MM.1S (cell line): Measurements from ENCODE around the gene EPG5.

Source experiments
- CTCF ChIP-seq: fragments of 300-600 bp; sonication (generic); IDR thresholded peaks from 2 replicates; pipeline ENCODE4 v1.5.1; 2016; ENCODE audit warnings: antibody characterized with exemption, low read length, mixed read lengths
- EZH2 ChIP-seq: fragments of 300-600 bp; sonication (generic); optimal IDR thresholded peaks from 2 replicates; pipeline ENCODE3; 2017; ENCODE audit warnings: low read depth, mild to moderate bottlenecking, antibody characterized with exemption, low read length, mixed read lengths
- EZH2phosphoT487 ChIP-seq: fragments of 300-600 bp; sonication (generic); IDR thresholded peaks from 2 replicates; pipeline ENCODE4 v1.6.1; 2018; ENCODE audit warnings: antibody characterized with exemption, low read length

DNA sequence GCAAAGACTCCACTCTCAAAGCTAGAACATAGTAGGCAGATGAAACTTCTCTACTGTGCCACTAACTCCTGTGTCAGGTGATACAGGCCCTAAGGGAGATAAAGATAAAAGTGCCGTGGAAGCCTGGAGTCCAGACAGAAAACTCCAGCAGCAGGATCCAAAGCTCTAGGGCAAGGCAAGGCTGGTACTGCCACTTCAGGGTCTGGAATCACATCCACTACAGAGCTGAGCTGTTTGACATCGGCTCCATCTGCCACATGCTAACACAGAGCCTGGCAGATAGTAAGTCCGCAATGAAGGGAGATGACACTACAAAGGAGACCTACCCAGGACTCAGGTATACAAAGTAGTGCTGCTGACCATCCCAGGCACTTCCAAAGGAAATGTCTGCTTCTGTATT lies 34.4 kb downstream of the EPG5 start:
- TF ChIP-seq CTCF (no peak), EZH2 (no peak), EZH2phosphoT487 (no peak)
